Activated CD8-positive, alpha-beta memory T cell treated with anti-CD3 and anti-CD28 coated beads, Interleukin-2, amount 50 U/mL, for 1 hour (primary cell): Measurements from ENCODE around the gene USP6NL.
A peak's percentile ranks its signal among the peaks of the same experiment; 100 is the strongest.

Experiments used
- DNase-seq: peaks from one replicate; pipeline ENCODE4 v3.0.0-alpha.2; 2020; ENCODE audit errors: extremely low read depth

USP6NL gene

DNA sequence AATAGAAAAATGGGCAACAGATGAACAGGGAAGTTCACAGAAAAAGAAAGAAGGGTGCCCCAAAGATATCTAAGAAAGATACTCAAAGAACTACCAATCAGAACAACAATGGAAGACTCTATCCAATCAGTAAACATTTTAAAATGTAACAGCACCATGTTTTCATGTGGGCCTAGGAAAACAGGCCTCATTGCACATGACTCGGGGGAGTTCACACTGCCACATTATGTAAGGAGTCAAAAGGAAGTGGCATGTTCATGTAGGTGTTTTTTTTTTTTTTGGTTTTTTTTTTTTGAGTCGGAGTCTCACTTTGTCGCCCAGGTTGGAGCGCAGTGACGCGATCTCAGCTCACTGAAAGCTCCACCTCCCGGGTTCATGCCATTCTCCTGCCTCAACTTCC is 132.2 kb downstream of the USP6NL start:
- DNase-seq = no peak

DNA sequence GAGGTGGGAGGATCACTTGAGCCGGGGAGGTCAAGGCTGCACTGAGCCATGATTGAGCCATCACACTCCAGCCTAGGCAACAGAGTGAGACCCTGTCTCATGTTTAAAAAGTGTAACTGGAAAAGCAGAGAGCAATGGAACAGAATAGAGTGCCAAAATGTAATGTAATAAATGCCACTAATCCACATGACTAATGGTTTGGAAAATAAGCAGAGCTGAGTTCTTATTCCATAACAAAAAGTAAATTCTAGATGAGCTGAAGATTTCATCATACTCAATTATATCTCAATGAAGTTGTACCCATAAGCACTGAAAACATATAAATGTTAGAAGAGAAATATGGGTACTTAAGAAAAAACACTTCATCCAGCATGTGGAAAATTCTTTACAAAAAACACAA is 132.6 kb downstream of the USP6NL start:
- DNase-seq = no peak

- DNase-seq = no peak
Measured at GRCh38 chr10:11475831-11476434, 135.5 kb downstream of the USP6NL start.

GRCh38 chr10:11473128-11473760 is 138.2 kb downstream of the USP6NL start:
- DNase-seq = no peak

GRCh38 chr10:11472158-11472753 is 139.2 kb downstream of the USP6NL start:
- peak; percentile 27 for DNase-seq

DNA sequence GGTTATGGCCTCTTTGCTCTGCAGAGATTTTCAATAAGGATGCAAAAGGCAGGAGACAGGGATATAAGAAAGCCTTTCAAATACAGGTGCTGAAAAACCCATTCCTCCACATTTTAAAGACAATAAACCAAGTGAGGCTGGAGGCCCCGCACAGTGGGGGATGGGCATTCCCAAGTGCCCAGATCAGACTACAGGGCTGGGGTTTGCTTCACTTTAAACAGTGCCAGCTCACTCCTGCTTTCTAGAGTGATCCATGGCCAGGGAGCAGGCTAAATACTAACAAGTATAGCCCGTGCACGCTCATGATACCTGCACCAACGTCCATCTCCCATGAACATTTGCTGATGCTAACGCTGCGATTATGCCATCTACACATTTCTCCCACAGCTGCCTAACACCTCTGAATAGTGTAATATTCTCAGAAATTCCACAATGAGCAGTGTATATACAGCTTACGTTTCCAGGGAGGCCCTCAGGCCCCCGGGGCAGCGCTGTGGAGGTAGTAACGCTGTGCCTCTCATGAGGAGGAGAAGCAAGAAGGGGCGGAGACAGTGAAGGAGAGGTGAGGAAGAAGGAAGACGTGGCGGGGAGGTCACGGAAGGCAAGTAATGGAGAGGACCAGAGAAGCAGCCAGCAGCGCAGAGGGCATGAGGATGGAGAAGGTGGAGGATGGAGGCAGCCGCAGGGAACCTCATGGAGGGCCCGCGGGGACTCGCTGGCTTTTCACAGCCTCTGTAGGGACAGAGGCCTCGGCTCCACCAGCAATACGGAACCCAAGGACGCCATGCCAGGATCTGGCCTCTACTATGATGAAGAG is 141.7 kb downstream of the USP6NL start:
- no peak for DNase-seq

GRCh38 chr10:11468126-11468742 is 143.2 kb downstream of the USP6NL start:
- DNase-seq = no peak

- DNase-seq = no peak
Measured at GRCh38 chr10:11465406-11465805, 146.0 kb downstream of the USP6NL start.

DNA sequence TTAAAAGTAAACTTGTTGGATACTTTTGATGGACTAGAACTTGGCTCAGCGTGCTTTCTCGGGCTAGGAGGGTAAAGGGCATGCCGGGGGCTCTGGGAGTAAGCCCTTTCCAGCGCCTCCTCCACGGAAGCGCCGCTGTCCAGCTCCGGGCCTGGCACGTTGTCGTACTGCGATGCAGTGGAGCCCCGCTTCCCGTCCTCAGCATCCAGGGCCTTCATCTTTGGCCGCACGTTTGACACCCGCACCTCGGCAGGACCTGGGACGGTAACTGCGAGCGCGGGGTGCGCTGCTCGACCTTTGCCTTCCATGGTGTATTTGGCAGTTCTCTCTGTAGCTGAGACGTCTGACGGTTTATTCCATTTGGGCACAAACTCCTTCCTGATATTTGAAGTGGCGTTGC is 148.3 kb downstream of the USP6NL start:
- DNase-seq = no peak

DNA sequence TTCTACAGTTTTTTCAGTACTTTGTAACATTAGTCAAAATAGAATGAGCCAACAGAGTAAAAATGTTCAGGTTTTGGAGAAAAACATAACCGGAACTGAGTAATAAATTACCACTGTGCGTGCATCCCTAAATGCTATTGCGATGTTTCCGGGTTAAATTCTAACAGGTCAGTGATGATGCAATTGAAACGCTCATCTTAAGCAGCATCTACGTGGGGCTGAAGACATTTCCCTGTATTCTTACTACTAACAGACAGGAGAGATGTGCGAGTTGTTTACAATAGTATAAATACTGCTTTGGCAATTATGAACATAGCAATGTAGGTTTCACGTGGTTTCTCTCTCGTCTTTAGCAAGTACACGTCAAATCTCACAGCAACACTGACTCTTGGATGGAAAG is 149.4 kb downstream of the USP6NL start:
- no peak for DNase-seq

GRCh38 chr10:11457336-11457735 is 154.1 kb downstream of the USP6NL start:
- no peak for DNase-seq

GRCh38 chr10:11454958-11455566 is 156.4 kb downstream of the USP6NL start:
- no peak for DNase-seq

- DNase-seq = no peak
Measured at GRCh38 chr10:11454160-11454559, 157.3 kb downstream of the USP6NL start.

GRCh38 chr10:11451640-11452260 is 159.7 kb downstream of the USP6NL start:
- DNase-seq = no peak

GRCh38 chr10:11450427-11450826 is 161.0 kb downstream of the USP6NL start:
- DNase-seq = no peak

GRCh38 chr10:11449761-11450160 is 161.7 kb downstream of the USP6NL start:
- no peak for DNase-seq

DNA sequence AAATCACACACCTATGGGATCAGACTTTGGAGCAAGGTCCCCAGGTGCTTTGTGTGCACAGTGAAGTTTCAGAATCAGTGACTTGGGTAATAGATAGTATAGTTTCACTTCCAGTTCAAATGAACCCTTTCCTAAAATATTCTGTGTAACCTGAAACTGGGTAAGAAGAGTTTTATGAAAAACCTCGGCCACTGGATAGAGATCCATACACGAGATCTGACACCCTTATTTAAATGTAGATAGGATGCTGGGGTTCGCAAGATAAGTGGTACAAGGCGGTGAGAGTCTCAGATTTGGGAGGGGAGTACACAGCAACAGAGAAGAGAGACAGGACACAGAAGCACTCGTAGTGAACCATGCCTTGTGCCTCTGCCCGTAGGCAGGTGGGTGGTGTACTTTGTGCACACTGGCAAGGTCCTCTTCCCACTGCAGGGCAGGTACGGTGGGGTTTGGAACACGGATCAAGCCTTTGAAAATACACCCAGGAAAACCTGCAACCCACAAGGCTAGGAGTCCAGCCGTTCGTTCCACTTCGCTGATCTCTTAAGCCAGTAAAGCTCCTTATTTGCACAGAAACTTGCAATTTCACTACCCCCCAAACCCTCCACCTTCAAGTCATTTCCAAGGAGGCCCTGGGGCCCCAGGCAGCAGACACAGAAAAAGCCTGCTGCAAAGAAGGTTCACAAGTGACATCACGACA is 162.8 kb downstream of the USP6NL start:
- no peak for DNase-seq

- DNase-seq = no peak
Measured at GRCh38 chr10:11448190-11448544, 163.3 kb downstream of the USP6NL start.

- DNase-seq = no peak
Measured at GRCh38 chr10:11447586-11447985, 163.9 kb downstream of the USP6NL start.

DNA sequence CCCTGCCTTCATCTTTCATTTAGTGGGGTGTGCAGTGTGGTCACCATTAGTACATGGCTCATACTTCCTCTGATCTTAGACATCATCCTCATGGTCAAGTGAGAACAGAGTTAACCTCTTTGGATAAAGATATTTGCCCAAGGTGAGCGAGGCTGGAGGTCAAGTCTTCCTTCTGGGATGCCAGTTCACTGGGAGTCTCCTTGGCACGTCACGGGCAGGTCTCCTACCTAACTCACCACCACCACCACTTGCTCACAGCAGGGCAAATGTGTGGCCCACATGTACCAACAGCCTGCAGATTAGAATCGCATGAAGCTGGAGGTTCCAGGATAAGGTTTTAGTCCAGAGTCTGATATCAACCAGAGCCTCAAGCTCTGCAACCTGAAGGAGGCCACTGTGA is 164.6 kb downstream of the USP6NL start:
- no peak for DNase-seq

GRCh38 chr10:11446133-11446532 is 165.3 kb downstream of the USP6NL start:
- DNase-seq = no peak
